Endodermal cell (in vitro differentiated cells): Measurements from ENCODE around the gene ZSCAN29. TPM values are rescaled to one million over a fixed set of nuclear protein-coding genes. Genes with fewer than 3 reads are reported as not detected.
A peak's percentile ranks its signal among the peaks of the same experiment; 100 is the strongest.

Source experiments
- DNase-seq: peaks from one replicate; pipeline ENCODE4 v3.0.0-alpha.2; 2017
- H3K27ac ChIP-seq: 2 replicates; pipeline ENCODE4 v1.5.1; 2013; ENCODE audit warnings: mild to moderate bottlenecking, low read depth, low read length, moderate library complexity
- H3K27me3 ChIP-seq: 2 replicates; pipeline ENCODE4 v1.6.1; 2013; ENCODE audit warnings: mild to moderate bottlenecking, low read length, moderate library complexity; ENCODE audit not compliant: insufficient read depth, control insufficient read depth, poor library complexity, severe bottlenecking
- H3K36me3 ChIP-seq: 2 replicates; pipeline ENCODE4 v1.7.0; 2013; ENCODE audit warnings: mild to moderate bottlenecking, low read length, moderate library complexity; ENCODE audit not compliant: control insufficient read depth, insufficient read depth
- H3K4me1 ChIP-seq: one replicate; pipeline ENCODE4 v1.7.0; 2013; ENCODE audit warnings: low read length; ENCODE audit not compliant: control insufficient read depth, insufficient read depth
- H3K4me3 ChIP-seq: 2 replicates; pipeline ENCODE4 v1.5.1; 2013; ENCODE audit warnings: mild to moderate bottlenecking, low read length, moderate library complexity
- H3K9ac ChIP-seq: 2 replicates; pipeline ENCODE4 v1.6.1; 2013; ENCODE audit warnings: mild to moderate bottlenecking, low read length, moderate library complexity; ENCODE audit not compliant: poor library complexity, severe bottlenecking; ENCODE audit errors: extremely low read depth
- H3K9me3 ChIP-seq: 2 replicates; pipeline ENCODE4 v1.6.1; 2013; ENCODE audit warnings: mild to moderate bottlenecking, low read length, moderate library complexity; ENCODE audit not compliant: control insufficient read depth
- H3K27ac Mint-ChIP-seq: 2 replicates; pipeline ENCODE4 v1.8.0; 2020; ENCODE audit warnings: mixed read lengths
- H3K27me3 Mint-ChIP-seq: 2 replicates; pipeline ENCODE4 v1.8.0; 2021; ENCODE audit warnings: mild to moderate bottlenecking, mixed read lengths; ENCODE audit not compliant: insufficient read depth
- H3K36me3 Mint-ChIP-seq: 2 replicates; pipeline ENCODE4 v1.8.0; 2020; ENCODE audit warnings: low read depth, mixed read lengths
- H3K4me1 Mint-ChIP-seq: 2 replicates; pipeline ENCODE4 v1.8.0; 2020; ENCODE audit warnings: mixed read lengths
- H3K4me3 Mint-ChIP-seq: 2 replicates; pipeline ENCODE4 v1.8.0; 2020; ENCODE audit warnings: mild to moderate bottlenecking, moderate library complexity, mixed read lengths
- H3K9me3 Mint-ChIP-seq: 2 replicates; pipeline ENCODE4 v1.8.0; 2020; ENCODE audit warnings: mild to moderate bottlenecking, mixed read lengths
- CTCF ChIP-seq: fragments of 200-600 bp; sonication (generic); conservative IDR thresholded peaks from 2 replicates; pipeline ENCODE4 v1.5.0; 2021; ENCODE audit warnings: antibody characterized with exemption, mild to moderate bottlenecking
- WGBS, 2 experiments: methylation state at CpG; one replicate each; pipeline versions ENCODE4 v1.1.5 to v1.1.7; 2013; ENCODE audit warnings: missing lambda C conversion rate in 2 of 2, mixed read lengths in 1 of 2; ENCODE audit not compliant: insufficient coverage in 1 of 2, insufficient read length in 1 of 2; 5-methylcytosine and 5-hydroxymethylcytosine counted together
- total RNA-seq, 2 donors: library from RNA; stranded (reverse); fragmentation: NEBNext Ultra II Directional in 1 of 2; extraction: Animal tissue kit (Norgen Biotek cat#: 25700) in 1 of 2; gene quantifications; 2 replicates in 1 of 2; 3 replicates in 1 of 2; pipeline ENCODE4 v1.2.1, GENCODE V29; 2021

The ZSCAN29 gene
- total RNA-seq, 2 donors from 2014 or later: 44.3 to 45.1 TPM

- TF ChIP-seq CTCF: no peak
- 92 to 100% methylated on average over 3 to 4 of the region's 4 CpGs for WGBS, 2 experiments
- no peak overlapping the region for H3K27ac Mint-ChIP-seq
Observed at GRCh38 chr15:43360821-43361220, 10.0 kb downstream of the ZSCAN29 start.

GRCh38 chr15:43352693-43353382, 18.0 kb downstream of the ZSCAN29 start:
- Mint-ChIP-seq H3K27me3 (no peaks in the 10 kb centered on the region), H3K4me1 (no peaks in the 10 kb centered on the region), H3K27ac (no peak overlapping the region), H3K9me3 (peaks cover 3% of the 10 kb centered on the region), H3K36me3 (peaks cover 23% of the 10 kb centered on the region), H3K4me3 (no peak overlapping the region)
- Histone ChIP-seq H3K27ac (no peak overlapping the region), H3K4me3 (no peak overlapping the region), H3K4me1 (no peaks in the 10 kb centered on the region), H3K27me3 (no peaks in the 10 kb centered on the region), H3K36me3 (peaks cover 15% of the 10 kb centered on the region), H3K9me3 (no peaks in the 10 kb centered on the region), H3K9ac (no peak overlapping the region)
- WGBS, 2 experiments: 90% methylated on average over 2 of the region's 2 CpGs; no CpG with 5 or more reads in 1 of the 2 experiments
- DNase-seq: no peak
- TF ChIP-seq CTCF: no peak

More at GRCh38 chr15:43360821-43361220, 10.0 kb downstream of the ZSCAN29 start:
- Mint-ChIP-seq H3K9me3 (peaks cover 68% of the 10 kb centered on the region), H3K27me3 (no peaks in the 10 kb centered on the region), H3K4me3 (no peak overlapping the region), H3K36me3 (peaks cover 90% of the 10 kb centered on the region), H3K4me1 (no peaks in the 10 kb centered on the region)
- peaks cover 80% of the 10 kb centered on the region for H3K36me3 ChIP-seq
- peaks cover 50% of the 10 kb centered on the region for H3K9me3 ChIP-seq
- H3K4me3 ChIP-seq: peak overlapping the region; percentile 58
- no peak overlapping the region for H3K9ac ChIP-seq
- no peaks in the 10 kb centered on the region for H3K27me3 ChIP-seq
- H3K4me1 ChIP-seq: no peaks in the 10 kb centered on the region
- H3K27ac ChIP-seq: no peak overlapping the region
- no peak for DNase-seq

GRCh38 chr15:43347114-43347513, 23.7 kb downstream of the ZSCAN29 start:
- no peaks in the 10 kb centered on the region for H3K4me1 ChIP-seq
- no peak for TF ChIP-seq CTCF
- Mint-ChIP-seq H3K4me3 (no peak overlapping the region), H3K27me3 (no peaks in the 10 kb centered on the region), H3K36me3 (peaks cover 15% of the 10 kb centered on the region), H3K9me3 (no peaks in the 10 kb centered on the region), H3K4me1 (no peaks in the 10 kb centered on the region), H3K27ac (no peak overlapping the region)
- no peak overlapping the region for H3K4me3 ChIP-seq
- no peak overlapping the region for H3K27ac ChIP-seq
- no peak for DNase-seq
- 91 to 96% methylated on average over 2 of the region's 3 CpGs for WGBS, 2 experiments
- H3K9me3 ChIP-seq: no peaks in the 10 kb centered on the region
- peaks cover 18% of the 10 kb centered on the region for H3K36me3 ChIP-seq
- H3K27me3 ChIP-seq: no peaks in the 10 kb centered on the region
- H3K9ac ChIP-seq: no peak overlapping the region
